ENCODE measurements around the gene CUL9.

DNA sequence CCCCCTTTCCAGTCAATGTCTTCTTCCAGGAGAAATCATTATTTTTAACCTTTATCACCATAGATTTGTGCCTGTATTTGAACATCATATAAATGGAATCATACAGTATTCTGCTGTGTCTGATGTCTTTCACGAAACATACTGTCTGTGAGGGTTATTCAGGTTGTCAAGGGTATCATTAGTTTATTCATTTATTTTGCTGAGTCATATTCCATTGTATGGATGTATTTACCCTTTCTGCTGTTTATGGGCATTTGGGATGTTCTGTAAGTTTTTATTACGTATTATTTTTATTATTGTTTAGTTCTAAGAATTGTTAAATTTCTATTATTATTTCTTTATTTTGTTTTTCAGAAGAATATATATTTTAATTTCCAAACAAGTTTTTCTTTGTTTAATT is 25.3 kb downstream of the CUL9 start:
- TF ChIP-seq RARB (CRISPR knock-in tag; IDR thresholded peaks at IDR 0.05) (no peak), ZC3H10 (CRISPR knock-in tag; IDR thresholded peaks at IDR 0.05) (no peak), ZFP3 (CRISPR knock-in tag; IDR thresholded peaks at IDR 0.05) (no peak), ARNTL (CRISPR knock-in tag; IDR thresholded peaks at IDR 0.05; ENCODE audit: borderline replicate concordance, low read depth) (no peak), TCF4 (CRISPR knock-in tag; IDR thresholded peaks at IDR 0.05; ENCODE audit: borderline replicate concordance) (no peak), ZFP30 (CRISPR knock-in tag; IDR thresholded peaks at IDR 0.05) (no peak), ZNF565 (CRISPR knock-in tag; conservative IDR thresholded peaks at IDR 0.05; ENCODE audit: low read depth) (no peak)
- TF ChIP-seq, protein P1, sequence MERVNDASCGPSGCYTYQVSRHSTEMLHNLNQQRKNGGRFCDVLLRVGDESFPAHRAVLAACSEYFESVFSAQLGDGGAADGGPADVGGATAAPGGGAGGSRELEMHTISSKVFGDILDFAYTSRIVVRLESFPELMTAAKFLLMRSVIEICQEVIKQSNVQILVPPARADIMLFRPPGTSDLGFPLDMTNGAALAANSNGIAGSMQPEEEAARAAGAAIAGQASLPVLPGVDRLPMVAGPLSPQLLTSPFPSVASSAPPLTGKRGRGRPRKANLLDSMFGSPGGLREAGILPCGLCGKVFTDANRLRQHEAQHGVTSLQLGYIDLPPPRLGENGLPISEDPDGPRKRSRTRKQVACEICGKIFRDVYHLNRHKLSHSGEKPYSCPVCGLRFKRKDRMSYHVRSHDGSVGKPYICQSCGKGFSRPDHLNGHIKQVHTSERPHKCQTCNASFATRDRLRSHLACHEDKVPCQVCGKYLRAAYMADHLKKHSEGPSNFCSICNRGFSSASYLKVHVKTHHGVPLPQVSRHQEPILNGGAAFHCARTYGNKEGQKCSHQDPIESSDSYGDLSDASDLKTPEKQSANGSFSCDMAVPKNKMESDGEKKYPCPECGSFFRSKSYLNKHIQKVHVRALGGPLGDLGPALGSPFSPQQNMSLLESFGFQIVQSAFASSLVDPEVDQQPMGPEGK (CRISPR knock-in tag; IDR thresholded peaks at IDR 0.05; ENCODE audit: borderline replicate concordance) = no peak
- TF ChIP-seq, protein P2, sequence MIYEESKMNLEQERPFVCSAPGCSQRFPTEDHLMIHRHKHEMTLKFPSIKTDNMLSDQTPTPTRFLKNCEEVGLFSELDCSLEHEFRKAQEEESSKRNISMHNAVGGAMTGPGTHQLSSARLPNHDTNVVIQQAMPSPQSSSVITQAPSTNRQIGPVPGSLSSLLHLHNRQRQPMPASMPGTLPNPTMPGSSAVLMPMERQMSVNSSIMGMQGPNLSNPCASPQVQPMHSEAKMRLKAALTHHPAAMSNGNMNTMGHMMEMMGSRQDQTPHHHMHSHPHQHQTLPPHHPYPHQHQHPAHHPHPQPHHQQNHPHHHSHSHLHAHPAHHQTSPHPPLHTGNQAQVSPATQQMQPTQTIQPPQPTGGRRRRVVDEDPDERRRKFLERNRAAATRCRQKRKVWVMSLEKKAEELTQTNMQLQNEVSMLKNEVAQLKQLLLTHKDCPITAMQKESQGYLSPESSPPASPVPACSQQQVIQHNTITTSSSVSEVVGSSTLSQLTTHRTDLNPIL (CRISPR knock-in tag; IDR thresholded peaks at IDR 0.05; ENCODE audit: low read depth) = no peak
